ENCODE results near the gene SH3PXD2A. TPM values are rescaled to one million over a fixed set of nuclear protein-coding genes. Genes with fewer than 3 reads are reported as not detected.

SH3PXD2A gene
- total and polyA plus RNA-seq, 9 of the 15 experiments (the other 6 are each of a cell fraction or from before 2014, with no cell fraction given), result 0.41 to 9.3 (median 2.5) TPM

GRCh38 chr10:103645141-103646054 lies 210.0 kb downstream of the SH3PXD2A start (continued):
- TF ChIP-seq BRCA1 (IDR thresholded peaks at IDR 0.05) (no peak), BRCA1 (CRISPR knock-in tag; IDR thresholded peaks at IDR 0.05) (no peak), JUN (IDR thresholded peaks at IDR 0.05; ENCODE audit: borderline replicate concordance, low read depth, low read length) (no peak), JUN (CRISPR knock-in tag; IDR thresholded peaks at IDR 0.05; ENCODE audit: borderline replicate concordance) (no peak), SMARCE1 (IDR thresholded peaks at IDR 0.05) (0 out of 2 replicates have a peak, but pooled peaks have one; percentile 17), ZNF830 (CRISPR knock-in tag; IDR thresholded peaks at IDR 0.05) (no peak), ASH1L (IDR thresholded peaks at IDR 0.05; ENCODE audit: borderline replicate concordance, low read depth, partially characterized antibody) (no peak), PCBP1 (IDR thresholded peaks at IDR 0.05; ENCODE audit: low read depth, low read length, poor library complexity, severe bottlenecking) (no peak), TFAP4 (CRISPR knock-in tag; IDR thresholded peaks at IDR 0.05; ENCODE audit: borderline replicate concordance) (peak; percentile 32; the same call in 1 of the 2 replicates), TFAM (CRISPR knock-in tag; conservative IDR thresholded peaks at IDR 0.05) (no peak), SPI1 (IDR thresholded peaks at IDR 0.05; ENCODE audit: borderline replicate concordance, low read depth, low read length) (peak; percentile 88)

Measured in K562 (cell line).